CD4-positive, alpha-beta T cell treated with Interleukin-17A for 1 hour (primary cell): ENCODE measurements around the gene PSMA5.
"Not testable (repeated sequence)": the region's sequence is repeated elsewhere in the genome, so short reads cannot be mapped to it uniquely, and the experiment has no call there.

ENCODE experiments used
- DNase-seq: peaks from one replicate; pipeline ENCODE4 v3.0.0-alpha.2; 2020

Gene PSMA5

DNA sequence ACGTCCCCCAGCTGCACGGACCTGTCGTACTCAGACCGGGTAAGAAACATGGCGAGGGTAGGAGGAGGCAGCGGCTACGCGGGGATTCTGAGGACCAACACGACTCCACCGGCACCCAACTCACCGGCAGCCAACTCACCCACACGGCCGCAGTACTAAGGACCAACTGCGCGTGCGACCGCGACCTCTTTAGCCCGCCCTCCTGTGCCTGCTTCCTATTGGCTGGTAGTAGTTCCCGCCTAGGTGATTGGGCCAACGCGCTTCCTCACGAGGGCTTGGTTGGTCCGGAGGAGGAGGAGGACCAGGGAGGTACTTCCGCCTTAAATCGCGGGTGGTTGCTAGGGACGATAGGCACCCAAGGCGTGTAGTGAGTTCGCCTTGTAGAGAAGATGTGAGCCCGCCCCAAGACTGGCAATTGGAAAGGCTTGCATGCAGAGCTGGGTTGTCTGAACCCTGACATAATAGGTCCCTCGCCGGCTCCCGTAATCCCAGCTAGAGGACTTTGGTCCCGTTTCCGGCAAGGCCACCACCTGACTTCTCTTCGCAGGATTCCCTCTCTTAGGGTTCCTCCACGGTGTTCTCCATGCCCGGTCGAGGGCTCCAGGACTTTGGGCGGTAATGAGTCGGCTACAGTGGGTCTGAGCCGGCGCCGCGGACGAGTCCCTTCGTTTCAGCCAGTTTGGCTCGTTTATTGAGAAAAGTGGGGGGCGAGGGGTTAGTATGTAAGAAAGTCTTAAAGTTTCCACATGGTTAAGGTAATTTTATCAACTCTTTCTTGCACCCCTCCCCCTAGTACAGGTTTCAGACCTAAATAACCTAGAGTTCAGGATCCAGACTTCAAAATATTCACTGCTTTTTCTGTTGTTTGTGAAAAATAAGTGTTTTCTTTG lies at the start of gene PSMA5:
Gene PSMA5 (minus strand): TSS at position 168 of the 890 bp plus-strand sequence. CDS start 118 bp downstream, at position 50.
- DNase-seq: peak; percentile 98

- no peak for DNase-seq
Measured at GRCh38 chr1:109475261-109475660, 49.0 kb upstream of the PSMA5 start.

- DNase-seq: no peak
Measured at GRCh38 chr1:109474697-109475096, 48.4 kb upstream of the PSMA5 start.

DNA sequence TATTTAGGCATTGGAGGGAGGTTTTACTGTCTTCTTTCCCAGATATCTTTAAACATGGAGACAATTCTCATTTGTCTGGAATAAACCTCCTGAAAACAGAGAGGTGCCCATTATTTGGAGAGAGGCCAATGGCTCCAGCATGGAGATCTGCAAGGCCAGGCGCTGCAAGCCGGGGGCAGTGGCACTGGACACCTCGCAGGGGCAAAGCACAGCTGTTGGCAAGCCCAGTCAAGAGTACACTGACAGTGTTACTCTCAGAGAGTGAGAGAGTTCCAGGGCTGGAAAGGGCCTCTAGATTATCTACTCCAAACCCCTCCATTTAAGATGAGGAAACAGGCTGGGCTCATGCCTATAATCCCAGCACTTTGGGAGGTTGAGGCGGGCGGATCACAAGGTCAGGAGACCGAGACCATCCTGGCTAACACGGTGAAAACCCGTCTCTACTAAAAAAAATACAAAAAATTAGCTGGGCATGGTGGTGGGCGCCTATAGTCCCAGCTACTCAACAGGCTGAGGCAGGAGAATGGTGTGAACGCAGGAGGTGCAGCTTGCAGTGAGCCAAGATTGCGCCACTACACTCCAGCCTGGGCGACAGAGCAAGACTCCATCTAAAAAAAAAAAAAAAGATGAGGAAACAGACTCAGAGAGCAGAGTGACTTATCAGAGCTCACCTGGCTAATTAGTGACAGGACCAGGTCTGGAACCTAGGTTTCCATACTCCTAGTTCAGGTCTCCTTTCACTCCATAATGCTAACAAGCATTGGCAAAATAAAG lies 47.2 kb upstream of the PSMA5 start:
- not testable (repeated sequence) for DNase-seq

GRCh38 chr1:109472779-109473178 lies 46.5 kb upstream of the PSMA5 start:
- no peak for DNase-seq

DNA sequence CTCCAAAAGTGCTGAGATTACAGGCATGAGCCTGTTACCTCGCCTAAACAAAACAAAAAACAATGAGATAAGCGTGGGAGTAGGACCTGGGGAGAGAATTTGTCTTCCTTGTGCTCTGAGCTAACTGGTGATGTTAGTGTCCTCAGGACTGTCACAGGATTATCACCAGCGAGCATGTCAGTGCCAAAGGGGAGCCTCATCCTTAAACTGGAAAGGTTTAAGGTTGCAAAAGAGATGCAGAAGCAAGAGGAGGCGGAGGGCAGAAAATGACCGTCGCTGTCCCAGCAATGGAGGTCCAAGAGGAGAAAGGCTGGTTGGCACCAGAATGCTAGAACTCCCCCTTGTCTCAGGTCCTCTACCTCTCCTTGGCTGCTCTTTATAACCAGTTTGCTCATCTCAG lies 44.0 kb upstream of the PSMA5 start:
- no peak for DNase-seq

DNA sequence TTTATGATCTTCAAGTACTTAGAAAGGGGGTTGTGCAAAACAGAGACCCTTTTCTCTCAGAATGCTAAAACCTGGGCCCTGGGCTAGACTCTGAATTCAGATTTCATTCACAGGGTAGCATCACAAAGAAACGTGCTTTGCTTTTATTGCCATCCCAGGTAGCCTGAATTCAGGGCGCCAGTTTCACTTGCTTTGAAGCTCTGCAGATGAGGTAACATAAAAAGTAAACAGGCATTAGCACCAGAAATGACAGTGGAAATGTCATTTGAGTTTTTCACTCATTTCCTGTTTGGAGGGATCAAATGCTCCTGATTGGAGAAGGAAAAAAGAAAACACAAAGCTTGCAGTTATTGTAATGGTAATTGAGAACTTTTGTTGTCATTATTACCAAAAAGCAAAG lies 42.7 kb upstream of the PSMA5 start:
- DNase-seq: no peak

- DNase-seq: no peak
Measured at GRCh38 chr1:109468061-109468460, 41.8 kb upstream of the PSMA5 start.

GRCh38 chr1:109467301-109467777 lies 41.1 kb upstream of the PSMA5 start:
- DNase-seq: no peak

GRCh38 chr1:109466452-109467300 lies 40.4 kb upstream of the PSMA5 start, which contains the start of gene SYPL2:
Gene SYPL2 (plus strand): TSS chr1:109466546. CDS start chr1:109466844, 298 bp downstream.
- no peak for DNase-seq

DNA sequence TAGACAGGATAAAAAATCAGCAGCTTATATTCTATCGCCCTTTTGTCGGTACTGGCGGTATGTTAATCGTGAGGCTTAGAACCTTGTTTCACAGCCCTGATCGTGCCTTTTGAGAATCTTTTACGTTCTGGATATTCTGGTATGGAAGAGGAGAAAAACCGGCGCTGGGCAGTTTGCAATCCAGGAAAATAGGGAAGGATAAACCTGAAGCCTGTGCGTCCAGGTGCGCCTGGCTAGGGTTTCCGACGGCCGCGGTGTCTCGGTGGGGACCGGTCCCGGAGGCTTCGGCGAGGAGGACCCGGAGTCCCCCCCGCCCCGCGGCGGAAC lies 39.8 kb upstream of the PSMA5 start:
- no peak for DNase-seq

DNA sequence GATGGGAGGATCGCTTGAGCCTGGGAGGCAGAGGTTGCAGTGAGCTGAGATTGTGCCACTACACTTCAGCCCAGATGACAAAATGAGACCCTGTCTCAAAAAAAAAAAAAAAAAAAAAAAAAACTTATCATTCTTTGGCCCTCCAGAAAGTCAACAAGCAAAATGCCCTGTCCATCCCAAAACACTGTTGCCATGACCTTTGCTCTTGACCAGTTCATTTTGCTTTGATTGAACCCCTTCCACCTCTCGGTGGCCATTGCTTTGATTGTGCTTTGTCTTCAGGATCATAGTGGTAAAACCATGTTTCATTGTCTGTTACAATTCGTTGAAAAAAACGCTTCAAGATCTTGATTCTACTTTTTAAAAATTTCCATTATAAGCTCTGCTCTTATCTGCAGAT lies 31.6 kb upstream of the PSMA5 start:
- DNase-seq: no peak

DNA sequence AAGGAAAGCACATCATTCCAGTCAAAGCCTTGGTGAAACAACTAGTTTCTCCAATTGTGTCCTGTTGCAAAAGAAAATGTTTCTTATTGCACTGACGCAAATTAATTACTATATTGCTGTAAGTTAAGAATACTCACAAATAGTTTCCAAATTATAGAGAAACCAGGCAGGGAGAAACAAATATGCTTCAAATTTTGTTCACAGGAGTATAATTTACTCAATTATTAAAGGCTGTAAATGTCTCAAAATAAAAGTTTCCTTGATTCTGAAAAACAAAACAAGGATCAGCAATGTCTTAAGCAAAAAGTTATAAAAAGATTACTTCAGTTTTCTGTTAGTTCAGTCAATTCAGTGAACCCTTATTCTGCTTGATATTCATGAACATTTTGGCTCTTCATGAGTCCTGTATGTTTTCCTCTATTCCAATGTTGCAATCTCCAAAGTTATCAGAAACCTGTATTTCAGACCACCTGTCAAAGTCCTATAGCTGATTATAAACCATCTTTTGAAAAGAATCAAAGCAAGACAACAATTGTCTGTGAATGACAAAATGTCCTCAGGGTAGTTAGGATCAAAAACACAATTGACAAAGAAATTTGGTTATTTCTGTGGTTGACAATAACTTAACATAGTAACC lies 28.4 kb upstream of the PSMA5 start:
- no peak for DNase-seq

DNA sequence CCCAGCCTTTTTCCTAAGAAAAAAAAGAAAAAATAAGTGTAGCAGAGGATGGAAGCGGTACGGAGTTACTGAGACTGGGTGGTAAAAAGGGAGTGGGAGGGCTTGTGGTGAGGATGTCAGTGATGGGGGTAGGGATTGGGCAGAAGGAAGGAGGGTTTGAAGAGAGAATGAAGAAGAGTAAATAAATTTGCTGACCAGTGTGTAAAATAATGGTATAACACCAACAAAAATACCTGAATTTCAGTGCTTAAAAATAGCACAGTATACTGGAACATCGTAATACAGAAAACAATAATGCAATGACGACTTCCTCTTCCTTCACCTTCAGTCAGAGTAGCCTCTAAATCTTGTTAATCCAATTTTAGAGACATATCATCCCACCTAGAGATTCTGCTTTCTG lies 21.3 kb upstream of the PSMA5 start:
- DNase-seq: no peak

- not testable (repeated sequence) for DNase-seq
Measured at GRCh38 chr1:109445949-109446695, 19.9 kb upstream of the PSMA5 start.

DNA sequence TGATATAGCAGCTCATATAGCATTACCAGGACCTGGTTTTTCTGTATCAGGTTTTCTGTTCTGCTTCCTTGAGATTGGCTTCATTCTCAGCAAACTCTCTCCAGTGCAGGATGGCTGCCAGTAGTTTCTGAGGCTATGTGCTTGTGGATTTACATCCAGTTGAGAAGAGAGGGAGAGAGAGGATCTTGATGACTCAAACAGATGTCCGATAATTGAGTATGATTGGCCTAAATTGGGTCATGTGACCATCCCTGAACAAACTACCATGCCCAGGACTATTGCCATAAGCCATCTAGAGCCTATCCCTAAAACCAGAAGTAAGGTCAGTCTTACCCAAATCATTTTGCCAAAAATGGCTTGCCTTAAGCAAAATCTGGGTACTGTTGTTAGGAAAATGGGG lies 18.1 kb upstream of the PSMA5 start:
- no peak for DNase-seq

- DNase-seq: no peak
Measured at GRCh38 chr1:109443476-109443875, 17.2 kb upstream of the PSMA5 start.

DNA sequence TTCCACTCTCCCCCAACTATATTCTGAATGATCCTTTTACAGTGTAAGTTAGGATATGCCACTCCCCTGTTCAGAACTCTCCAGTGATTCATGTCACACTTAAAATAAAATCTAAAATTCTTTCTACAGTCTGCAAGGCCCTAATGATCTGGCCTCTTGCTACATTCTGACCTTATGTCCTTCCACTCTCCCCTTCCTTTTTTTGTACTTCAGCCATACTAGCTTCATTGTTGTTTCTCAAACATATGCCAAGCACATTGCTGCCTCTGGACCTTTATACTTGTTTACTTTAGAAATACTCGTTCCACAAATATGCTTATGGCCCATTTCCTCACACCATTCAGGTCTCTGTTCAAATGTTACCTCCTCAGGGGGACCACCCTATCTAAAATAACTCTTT lies 14.8 kb upstream of the PSMA5 start:
- no peak for DNase-seq

DNA sequence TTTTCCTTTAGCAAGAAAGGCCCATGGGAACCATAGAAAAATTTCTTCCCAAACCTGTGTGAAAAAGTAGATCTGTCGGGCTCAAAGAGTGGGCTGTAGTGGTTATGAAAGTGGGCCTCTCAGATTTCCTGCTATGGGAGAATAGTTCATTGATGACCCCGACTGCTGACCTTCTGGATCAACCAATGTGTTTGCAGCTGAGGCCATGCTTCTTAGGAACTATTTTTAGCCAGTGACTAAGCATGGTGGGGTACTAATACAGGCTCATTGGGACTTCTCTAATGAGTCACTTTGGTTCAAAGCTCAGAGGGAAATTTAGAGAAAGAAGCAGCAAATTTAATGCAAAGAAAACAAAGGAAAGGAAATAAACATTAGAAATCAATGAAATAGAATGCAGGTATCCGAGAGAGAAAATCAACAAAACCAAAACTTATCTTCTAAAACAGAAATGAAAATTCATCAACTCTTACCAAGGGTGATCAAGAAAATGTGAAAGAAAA lies 12.6 kb upstream of the PSMA5 start:
- no peak for DNase-seq

GRCh38 chr1:109434484-109434883 lies 8.2 kb upstream of the PSMA5 start:
- no peak for DNase-seq

DNA sequence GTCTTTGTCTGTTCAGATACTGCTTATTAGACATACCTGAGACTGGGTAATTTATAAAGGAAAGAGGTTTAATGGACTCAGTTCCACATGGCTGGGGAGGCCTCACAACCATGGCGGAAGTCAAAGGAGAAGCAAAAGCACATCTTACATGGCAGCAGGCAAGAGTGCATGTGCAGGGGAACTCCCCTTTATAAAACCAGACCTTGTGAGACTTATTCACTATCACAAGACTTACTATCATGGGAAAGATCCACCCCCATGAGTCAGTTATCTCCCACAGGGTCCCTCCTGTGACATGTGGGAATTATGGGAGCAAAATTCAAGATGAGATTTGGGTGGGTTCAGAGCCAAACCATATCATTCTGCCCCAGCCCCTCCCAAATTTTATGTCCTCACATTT lies 7.1 kb upstream of the PSMA5 start:
- no peak for DNase-seq

GRCh38 chr1:109432336-109432735 lies 6.1 kb upstream of the PSMA5 start:
- DNase-seq: no peak
